Measurements from ENCODE around the gene GNL2.

DNA sequence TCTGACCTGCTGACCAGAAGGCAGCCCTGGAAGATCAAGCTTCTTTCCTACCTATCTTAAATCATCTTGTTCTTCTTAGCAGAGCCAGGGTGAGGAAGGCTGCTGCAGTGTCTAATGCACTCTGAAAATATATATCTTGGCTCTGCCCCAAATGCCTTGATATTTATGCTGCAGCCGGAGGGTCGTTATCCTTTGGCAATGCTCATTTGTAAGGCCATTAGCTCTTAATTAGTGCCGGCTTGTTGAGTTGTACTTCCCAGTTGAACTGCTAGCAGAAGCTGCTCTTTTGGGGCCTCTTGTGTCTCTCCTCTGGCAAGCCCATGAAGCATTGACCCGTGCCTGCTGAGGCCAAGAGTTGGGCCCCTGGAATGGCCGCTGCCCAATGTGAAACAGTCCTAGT lies 4.2 kb upstream of the GNL2 start:
- TF ChIP-seq, protein P1, sequence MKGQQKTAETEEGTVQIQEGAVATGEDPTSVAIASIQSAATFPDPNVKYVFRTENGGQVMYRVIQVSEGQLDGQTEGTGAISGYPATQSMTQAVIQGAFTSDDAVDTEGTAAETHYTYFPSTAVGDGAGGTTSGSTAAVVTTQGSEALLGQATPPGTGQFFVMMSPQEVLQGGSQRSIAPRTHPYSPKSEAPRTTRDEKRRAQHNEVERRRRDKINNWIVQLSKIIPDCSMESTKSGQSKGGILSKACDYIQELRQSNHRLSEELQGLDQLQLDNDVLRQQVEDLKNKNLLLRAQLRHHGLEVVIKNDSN (IDR thresholded peaks at IDR 0.05; ENCODE audit: borderline replicate concordance, extremely low read length, insufficient read depth, low read depth, low read length): no peak
- TF ChIP-seq, protein P2, sequence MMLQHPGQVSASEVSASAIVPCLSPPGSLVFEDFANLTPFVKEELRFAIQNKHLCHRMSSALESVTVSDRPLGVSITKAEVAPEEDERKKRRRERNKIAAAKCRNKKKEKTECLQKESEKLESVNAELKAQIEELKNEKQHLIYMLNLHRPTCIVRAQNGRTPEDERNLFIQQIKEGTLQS (IDR thresholded peaks at IDR 0.05; ENCODE audit: borderline replicate concordance, extremely low read depth, low read depth, low read length): no peak
- TF ChIP-seq FOXK2 (IDR thresholded peaks at IDR 0.05) (no peak), CHD2 (IDR thresholded peaks at IDR 0.05; ENCODE audit: borderline replicate concordance, low read depth, low read length) (no peak), ZNF207 (IDR thresholded peaks at IDR 0.05; ENCODE audit: borderline replicate concordance) (no peak), NFYB (IDR thresholded peaks at IDR 0.05; ENCODE audit: insufficient read depth, low read depth, low read length) (no peak), POLR2AphosphoS5 (IDR thresholded peaks at IDR 0.05; ENCODE audit: low read length) (no peak), EP300 (IDR thresholded peaks at IDR 0.05; ENCODE audit: borderline replicate concordance in 1 of 2, control insufficient read depth in 1 of 2, low read depth in 2 of 2, low read length in 2 of 2) (no peak), ZNF217 (IDR thresholded peaks at IDR 0.05) (no peak), ZSCAN29 (IDR thresholded peaks at IDR 0.05) (no peak)
- TF ChIP-seq, protein P3, sequence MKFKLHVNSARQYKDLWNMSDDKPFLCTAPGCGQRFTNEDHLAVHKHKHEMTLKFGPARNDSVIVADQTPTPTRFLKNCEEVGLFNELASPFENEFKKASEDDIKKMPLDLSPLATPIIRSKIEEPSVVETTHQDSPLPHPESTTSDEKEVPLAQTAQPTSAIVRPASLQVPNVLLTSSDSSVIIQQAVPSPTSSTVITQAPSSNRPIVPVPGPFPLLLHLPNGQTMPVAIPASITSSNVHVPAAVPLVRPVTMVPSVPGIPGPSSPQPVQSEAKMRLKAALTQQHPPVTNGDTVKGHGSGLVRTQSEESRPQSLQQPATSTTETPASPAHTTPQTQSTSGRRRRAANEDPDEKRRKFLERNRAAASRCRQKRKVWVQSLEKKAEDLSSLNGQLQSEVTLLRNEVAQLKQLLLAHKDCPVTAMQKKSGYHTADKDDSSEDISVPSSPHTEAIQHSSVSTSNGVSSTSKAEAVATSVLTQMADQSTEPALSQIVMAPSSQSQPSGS (IDR thresholded peaks at IDR 0.05; ENCODE audit: low read length): no peak
- TF ChIP-seq, protein P4, sequence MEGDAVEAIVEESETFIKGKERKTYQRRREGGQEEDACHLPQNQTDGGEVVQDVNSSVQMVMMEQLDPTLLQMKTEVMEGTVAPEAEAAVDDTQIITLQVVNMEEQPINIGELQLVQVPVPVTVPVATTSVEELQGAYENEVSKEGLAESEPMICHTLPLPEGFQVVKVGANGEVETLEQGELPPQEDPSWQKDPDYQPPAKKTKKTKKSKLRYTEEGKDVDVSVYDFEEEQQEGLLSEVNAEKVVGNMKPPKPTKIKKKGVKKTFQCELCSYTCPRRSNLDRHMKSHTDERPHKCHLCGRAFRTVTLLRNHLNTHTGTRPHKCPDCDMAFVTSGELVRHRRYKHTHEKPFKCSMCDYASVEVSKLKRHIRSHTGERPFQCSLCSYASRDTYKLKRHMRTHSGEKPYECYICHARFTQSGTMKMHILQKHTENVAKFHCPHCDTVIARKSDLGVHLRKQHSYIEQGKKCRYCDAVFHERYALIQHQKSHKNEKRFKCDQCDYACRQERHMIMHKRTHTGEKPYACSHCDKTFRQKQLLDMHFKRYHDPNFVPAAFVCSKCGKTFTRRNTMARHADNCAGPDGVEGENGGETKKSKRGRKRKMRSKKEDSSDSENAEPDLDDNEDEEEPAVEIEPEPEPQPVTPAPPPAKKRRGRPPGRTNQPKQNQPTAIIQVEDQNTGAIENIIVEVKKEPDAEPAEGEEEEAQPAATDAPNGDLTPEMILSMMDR (IDR thresholded peaks at IDR 0.05 in 2 of 3, conservative IDR thresholded peaks at IDR 0.05 in 1 of 3; ENCODE audit: control insufficient read depth in 2 of 3, extremely low read depth in 1 of 3, insufficient read depth in 1 of 3, low read depth in 3 of 3, low read length in 3 of 3): no peak
